Skeletal muscle tissue (tissue), 4 donors: Measurements from ENCODE around the gene ZC3H8. TPM values are rescaled to one million over a fixed set of nuclear protein-coding genes. Genes with fewer than 3 reads are reported as not detected.

Source experiments
- H3K27ac ChIP-seq: one replicate; pipeline ENCODE4 v1.7.0; 2013; ENCODE audit warnings: mild to moderate bottlenecking, low read depth, low read length, inconsistent platforms
- H3K27me3 ChIP-seq, 3 donors: one replicate each; pipeline ENCODE4 v1.7.0; 2013; ENCODE audit warnings: low read length in 3 of 3; ENCODE audit not compliant: control insufficient read depth in 3 of 3, insufficient read depth in 3 of 3
- H3K36me3 ChIP-seq, 3 donors: one replicate each; pipeline ENCODE4 v1.7.0; 2013; ENCODE audit warnings: low read length in 3 of 3; ENCODE audit not compliant: control insufficient read depth in 3 of 3, insufficient read depth in 3 of 3
- H3K4me1 ChIP-seq, 3 donors: one replicate each; pipeline ENCODE4 v1.7.0; 2013; ENCODE audit warnings: low read length in 3 of 3, mild to moderate bottlenecking in 3 of 3; ENCODE audit not compliant: control insufficient read depth in 3 of 3, insufficient read depth in 3 of 3
- H3K4me3 ChIP-seq, 3 donors: one replicate each; pipeline ENCODE4 v1.7.0; 2013; ENCODE audit warnings: low read length in 3 of 3
- H3K9ac ChIP-seq, 3 donors: one replicate each; pipeline ENCODE4 v1.7.0; 2013; ENCODE audit warnings: low read length in 3 of 3, mild to moderate bottlenecking in 3 of 3, moderate library complexity in 2 of 3, low read depth in 1 of 3
- H3K9me3 ChIP-seq, 3 donors: one replicate each; pipeline ENCODE4 v1.7.0; 2013; ENCODE audit warnings: low read length in 3 of 3; ENCODE audit not compliant: control insufficient read depth in 3 of 3
- total RNA-seq: library from RNA; depleted of rRNA; stranded (reverse); fragments of >200 nt; gene quantifications from one replicate; pipeline ENCODE4 v1.2.3, GENCODE V29; 2014
- donor health status: Osteomylitis.

ZC3H8 gene
- total RNA-seq, 1 donor from 2014 or later = 10.4 TPM

- no peaks in the 10 kb centered on the region for H3K27me3 ChIP-seq
- no peak overlapping the region for H3K4me3 ChIP-seq
- no peaks in the 10 kb centered on the region for H3K36me3 ChIP-seq
- no peak overlapping the region for H3K9ac ChIP-seq
- H3K9me3 ChIP-seq = no peaks in the 10 kb centered on the region
- no peak overlapping the region for H3K27ac ChIP-seq
- no peaks in the 10 kb centered on the region for H3K4me1 ChIP-seq
Observed at GRCh38 chr2:112174383-112174782, 80.5 kb downstream of the ZC3H8 start.

- no peak overlapping the region for H3K4me3 ChIP-seq
- no peaks in the 10 kb centered on the region for H3K36me3 ChIP-seq
- no peaks in the 10 kb centered on the region for H3K4me1 ChIP-seq
- no peaks in the 10 kb centered on the region for H3K27me3 ChIP-seq
- H3K9me3 ChIP-seq = no peaks in the 10 kb centered on the region
- H3K27ac ChIP-seq = no peak overlapping the region
- no peak overlapping the region for H3K9ac ChIP-seq
Observed at GRCh38 chr2:112173646-112174319, 81.1 kb downstream of the ZC3H8 start.

- no peaks in the 10 kb centered on the region for H3K9me3 ChIP-seq
- H3K4me3 ChIP-seq = no peak overlapping the region
- no peak overlapping the region for H3K27ac ChIP-seq
Observed at GRCh38 chr2:112170495-112170894, 84.3 kb downstream of the ZC3H8 start.

GRCh38 chr2:112168422-112169124, 86.3 kb downstream of the ZC3H8 start:
- Histone ChIP-seq H3K4me1 (no peaks in the 10 kb centered on the region), H3K9me3 (no peaks in the 10 kb centered on the region), H3K27ac (no peak overlapping the region), H3K27me3 (no peaks in the 10 kb centered on the region), H3K4me3 (no peak overlapping the region), H3K36me3 (no peaks in the 10 kb centered on the region), H3K9ac (no peak overlapping the region)

More at GRCh38 chr2:112170495-112170894, 84.3 kb downstream of the ZC3H8 start:
- Histone ChIP-seq H3K4me1 (no peaks in the 10 kb centered on the region), H3K9ac (no peak overlapping the region), H3K27me3 (no peaks in the 10 kb centered on the region), H3K36me3 (no peaks in the 10 kb centered on the region)

GRCh38 chr2:112166806-112167499, 87.9 kb downstream of the ZC3H8 start:
- Histone ChIP-seq H3K27me3 (no peaks in the 10 kb centered on the region), H3K27ac (no peak overlapping the region), H3K9me3 (no peaks in the 10 kb centered on the region), H3K4me1 (no peaks in the 10 kb centered on the region), H3K36me3 (no peaks in the 10 kb centered on the region), H3K9ac (no peak overlapping the region), H3K4me3 (no peak overlapping the region)

GRCh38 chr2:112165296-112165695, 89.5 kb downstream of the ZC3H8 start:
- H3K4me3 ChIP-seq = no peak overlapping the region
- no peaks in the 10 kb centered on the region for H3K4me1 ChIP-seq
- H3K27ac ChIP-seq = no peak overlapping the region
- H3K27me3 ChIP-seq = no peaks in the 10 kb centered on the region
- H3K9ac ChIP-seq = no peak overlapping the region
- no peaks in the 10 kb centered on the region for H3K36me3 ChIP-seq
- no peaks in the 10 kb centered on the region for H3K9me3 ChIP-seq

GRCh38 chr2:112164876-112165275, 90.0 kb downstream of the ZC3H8 start:
- H3K27me3 ChIP-seq = no peaks in the 10 kb centered on the region
- H3K27ac ChIP-seq = no peak overlapping the region
- H3K4me3 ChIP-seq = no peak overlapping the region
- H3K9me3 ChIP-seq = no peaks in the 10 kb centered on the region
- no peaks in the 10 kb centered on the region for H3K4me1 ChIP-seq
- no peaks in the 10 kb centered on the region for H3K36me3 ChIP-seq
- H3K9ac ChIP-seq = no peak overlapping the region

GRCh38 chr2:112163541-112163981, 91.3 kb downstream of the ZC3H8 start:
- H3K27me3 ChIP-seq = no peaks in the 10 kb centered on the region

GRCh38 chr2:112162956-112163355, 91.9 kb downstream of the ZC3H8 start:
- H3K36me3 ChIP-seq = no peaks in the 10 kb centered on the region
- no peak overlapping the region for H3K27ac ChIP-seq

More at GRCh38 chr2:112163541-112163981, 91.3 kb downstream of the ZC3H8 start:
- H3K4me3 ChIP-seq = no peak overlapping the region
- no peak overlapping the region for H3K9ac ChIP-seq
- no peaks in the 10 kb centered on the region for H3K36me3 ChIP-seq
- no peaks in the 10 kb centered on the region for H3K4me1 ChIP-seq
- H3K9me3 ChIP-seq = no peaks in the 10 kb centered on the region
- H3K27ac ChIP-seq = no peak overlapping the region

GRCh38 chr2:112162341-112162740, 92.5 kb downstream of the ZC3H8 start:
- Histone ChIP-seq H3K4me1 (no peaks in the 10 kb centered on the region), H3K9ac (no peak overlapping the region), H3K36me3 (no peaks in the 10 kb centered on the region), H3K9me3 (no peaks in the 10 kb centered on the region), H3K27me3 (no peaks in the 10 kb centered on the region), H3K4me3 (no peak overlapping the region), H3K27ac (no peak overlapping the region)

More at GRCh38 chr2:112162956-112163355, 91.9 kb downstream of the ZC3H8 start:
- Histone ChIP-seq H3K4me3 (no peak overlapping the region), H3K9me3 (no peaks in the 10 kb centered on the region), H3K27me3 (no peaks in the 10 kb centered on the region), H3K9ac (no peak overlapping the region), H3K4me1 (no peaks in the 10 kb centered on the region)
